NCI-H2107 treated with DMSO at 0.1 percent for 48 hours (cell line): ENCODE data around the gene IL20RA.
"Not testable (repeated sequence)": the region's sequence is repeated elsewhere in the genome, so short reads cannot be mapped to it uniquely, and the experiment has no call there.

ENCODE experiments used
- DNase-seq: peaks from one replicate; lab custom pipeline; 2025; ENCODE audit not compliant: unreplicated experiment; lab: John Stamatoyannopoulos, UW

IL20RA gene

DNA sequence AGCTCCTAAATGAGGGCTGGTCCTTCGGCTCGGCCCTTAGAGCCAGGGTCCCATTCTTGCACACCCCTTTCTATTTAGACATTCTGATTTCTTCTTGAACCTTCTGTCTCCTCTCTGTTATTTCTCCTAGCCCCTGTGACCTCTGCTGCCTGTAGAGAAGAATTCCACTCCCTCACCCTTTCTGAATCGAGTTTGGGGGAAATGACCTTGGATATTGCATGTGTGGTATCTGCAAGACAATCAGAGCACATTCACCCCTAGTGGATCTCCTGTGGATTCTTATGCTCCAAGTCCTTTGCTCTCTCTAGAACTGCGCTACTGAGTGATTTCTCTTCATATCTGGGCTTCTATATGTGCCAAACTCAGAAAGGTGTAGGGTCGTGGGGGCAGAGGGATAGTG, 67.7 kb downstream of the IL20RA start:
- no peak for DNase-seq

DNA sequence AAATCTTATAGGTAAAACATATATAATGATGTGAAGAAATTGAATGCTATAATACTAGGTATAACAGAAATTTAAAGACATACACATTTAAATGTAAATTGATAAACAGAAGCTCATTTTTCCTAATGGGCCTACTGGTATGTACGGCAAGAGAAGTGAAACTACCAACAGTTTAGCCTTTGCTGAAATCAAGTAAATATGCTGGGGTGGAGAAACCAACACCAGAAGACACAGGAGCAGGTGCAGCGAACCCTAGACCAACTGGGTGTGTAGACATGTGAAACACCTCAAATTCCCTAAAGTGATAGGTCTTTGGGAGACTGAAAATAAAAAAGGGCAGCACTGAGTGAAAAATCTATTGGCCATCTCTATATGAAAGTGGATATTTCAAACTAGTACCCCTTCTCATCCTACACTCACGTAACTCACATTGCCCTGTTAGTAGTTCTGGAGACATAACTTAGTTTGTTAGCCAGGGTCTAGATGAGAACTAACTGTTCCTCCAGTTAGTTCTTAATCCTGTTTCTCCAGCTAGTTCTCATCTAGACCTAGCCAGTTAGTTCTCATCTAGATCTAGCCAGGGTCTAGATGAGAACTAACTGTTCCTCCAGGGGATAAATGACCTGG, 69.6 kb downstream of the IL20RA start:
- no peak for DNase-seq

DNA sequence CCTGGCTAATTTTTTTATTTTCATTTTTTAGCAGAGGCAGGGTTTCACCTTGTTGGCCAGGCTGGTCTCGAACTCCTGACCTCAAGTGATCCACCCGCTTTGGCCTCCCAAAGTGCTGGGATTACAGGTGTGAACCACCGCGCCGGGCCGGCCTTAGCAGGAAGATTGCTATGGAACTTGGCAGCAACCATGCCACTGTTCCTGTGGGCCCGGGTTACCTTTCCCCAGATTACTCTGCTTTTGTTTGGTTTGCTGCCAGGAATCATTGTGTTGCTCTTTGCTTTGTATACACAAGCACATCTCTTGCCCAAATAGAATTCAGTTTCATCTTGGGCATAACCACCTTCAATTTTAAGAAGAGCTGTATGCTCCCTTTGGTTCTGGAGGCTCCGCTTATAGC, 71.0 kb downstream of the IL20RA start:
- not testable (repeated sequence) for DNase-seq

DNA sequence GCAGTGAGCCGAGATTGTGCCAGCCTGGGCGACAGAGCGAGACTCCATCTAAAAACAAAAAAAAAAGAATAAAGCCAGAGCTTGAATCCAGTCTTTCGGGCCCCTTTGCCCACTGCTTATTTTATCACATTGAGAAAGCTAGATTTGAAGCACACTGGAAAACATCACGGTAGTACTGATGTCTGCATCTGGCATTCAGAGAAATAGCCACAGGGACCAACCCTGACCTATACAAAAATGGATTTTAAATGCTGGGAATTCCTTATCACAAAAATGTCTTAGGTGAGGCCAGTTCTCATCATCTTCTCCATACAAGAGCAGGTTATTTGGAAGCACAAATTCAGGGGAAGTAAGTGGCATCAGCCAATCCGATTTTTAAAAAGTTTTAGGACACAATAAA, 73.2 kb downstream of the IL20RA start:
- no peak for DNase-seq

DNA sequence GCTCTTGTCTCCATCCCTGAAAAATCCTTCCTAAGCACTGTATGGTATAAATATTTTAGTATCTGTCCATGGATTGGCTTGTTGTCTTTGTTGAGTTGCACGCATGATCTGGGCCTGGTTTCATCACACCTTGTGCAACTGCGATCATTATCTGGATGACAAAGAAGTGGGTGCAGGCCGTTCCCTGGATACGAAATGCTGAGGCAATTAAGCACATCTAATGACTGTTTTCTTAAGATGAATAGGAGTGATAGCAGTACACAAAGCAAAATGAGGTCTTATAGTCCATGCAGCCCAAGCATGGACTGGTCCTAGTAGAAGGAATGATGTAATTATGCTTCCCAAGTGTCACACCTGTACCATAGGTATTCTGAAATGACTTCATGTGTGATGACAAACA, 74.8 kb downstream of the IL20RA start:
- DNase-seq: no peak

- no peak for DNase-seq
These were observed 75.3 kb downstream of the IL20RA start for GRCh38 chr6:136969433-136969832.

DNA sequence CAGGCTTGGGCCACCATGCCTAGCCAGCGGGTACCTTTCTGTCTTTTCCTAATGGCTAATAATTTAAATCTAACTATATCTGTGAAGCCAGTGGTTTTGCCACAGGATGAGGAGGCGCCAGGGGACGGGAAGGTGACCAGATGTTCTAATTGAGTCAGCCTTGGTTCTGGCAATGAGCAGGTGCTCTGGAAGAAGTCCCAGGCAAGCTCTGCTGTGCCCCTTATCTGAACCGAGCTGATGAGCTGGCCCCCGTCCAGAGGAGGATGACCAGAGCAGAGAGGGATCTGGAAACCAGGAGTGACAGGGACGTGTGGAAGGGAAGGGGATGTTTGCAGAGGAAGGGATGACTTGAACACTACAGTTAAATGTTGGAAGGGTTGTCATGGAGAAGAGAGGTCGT, 75.9 kb downstream of the IL20RA start:
- no peak for DNase-seq

- peak; percentile 43 for DNase-seq
These were observed 76.7 kb downstream of the IL20RA start for GRCh38 chr6:136967876-136968752.

DNA sequence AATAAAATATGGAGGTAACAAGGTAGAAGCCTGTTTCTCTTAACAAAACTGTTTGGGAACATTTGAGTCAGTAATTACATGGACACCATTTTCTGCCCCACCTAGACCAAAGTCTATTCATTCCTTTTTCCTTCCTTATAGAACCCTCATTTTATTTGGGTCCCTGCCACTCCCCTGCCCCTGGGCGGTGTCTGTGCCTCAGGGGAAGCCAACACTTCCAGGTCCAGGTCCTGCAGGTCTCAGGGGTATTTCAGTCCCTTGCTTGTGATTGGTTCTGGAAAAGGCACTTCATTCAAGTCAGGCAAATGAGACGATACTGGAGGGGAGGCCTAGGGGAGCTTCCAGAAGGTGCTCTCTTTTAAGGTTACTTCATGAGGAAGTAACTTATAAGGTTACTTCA, 80.4 kb downstream of the IL20RA start:
- no peak for DNase-seq

DNA sequence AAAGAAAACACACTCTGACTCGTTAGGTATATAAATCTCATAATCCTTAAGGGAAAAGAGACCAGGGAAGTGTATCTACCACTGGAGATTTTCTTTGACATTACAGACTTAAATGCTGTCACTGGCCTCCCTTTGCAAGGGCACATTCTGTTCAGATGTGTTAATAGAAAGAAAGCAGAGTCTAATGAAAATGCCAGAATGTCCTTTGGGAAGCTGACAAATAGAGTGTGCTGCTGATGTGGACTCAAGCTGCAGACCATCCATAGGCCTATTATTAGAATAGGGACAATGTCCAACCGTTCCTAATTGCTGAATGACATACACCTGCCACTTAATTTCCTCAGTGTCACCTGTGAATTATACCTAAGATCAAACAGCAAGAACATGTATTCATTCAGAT, 81.5 kb downstream of the IL20RA start:
- no peak for DNase-seq

DNA sequence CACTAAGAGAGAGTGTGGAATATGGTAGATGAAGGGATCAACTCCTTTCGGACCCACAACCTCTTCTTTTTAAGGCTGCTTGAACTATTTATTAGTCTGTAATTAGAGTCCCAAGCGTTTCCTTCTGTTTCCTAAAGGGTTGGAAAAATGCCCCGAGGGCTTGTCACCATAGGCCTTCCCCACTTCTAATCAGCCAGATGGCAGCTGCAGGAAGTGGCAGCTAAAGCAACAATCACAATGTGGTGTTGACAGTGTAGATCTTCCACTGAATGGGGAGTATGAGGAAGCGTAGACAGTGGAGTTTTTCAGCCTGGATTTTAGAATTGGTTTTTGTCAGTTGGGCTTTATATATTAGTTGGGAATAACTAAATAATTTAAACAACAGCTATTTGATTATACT, 82.1 kb downstream of the IL20RA start:
- DNase-seq: peak; percentile 55

GRCh38 chr6:136961848-136962247, 82.9 kb downstream of the IL20RA start:
- DNase-seq: no peak

GRCh38 chr6:136960781-136961180, 84.0 kb downstream of the IL20RA start:
- no peak for DNase-seq

- DNase-seq: not testable (repeated sequence)
These were observed 84.8 kb downstream of the IL20RA start for GRCh38 chr6:136959935-136960334.

DNA sequence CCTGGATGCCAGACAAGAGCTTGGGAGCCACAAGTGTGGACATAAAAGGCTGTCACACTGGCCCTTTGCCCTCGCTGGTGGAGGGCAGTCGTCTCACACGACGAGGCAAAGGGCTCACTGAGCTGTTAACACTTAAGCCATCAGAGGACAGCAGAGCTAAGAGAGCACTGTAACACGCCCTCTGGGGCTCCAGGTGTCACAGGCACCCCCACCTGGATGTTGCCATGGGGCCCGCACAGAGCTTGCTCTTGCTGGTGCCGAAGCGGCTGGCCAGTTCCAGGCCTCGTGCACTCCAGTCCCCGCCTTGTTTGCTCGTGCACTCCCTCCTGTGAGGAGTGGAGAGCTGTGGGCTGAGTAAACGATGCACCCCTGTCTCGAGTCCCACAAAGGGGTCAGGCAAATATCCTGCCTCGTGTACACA, 85.3 kb downstream of the IL20RA start:
- no peak for DNase-seq

GRCh38 chr6:136958168-136958567, 86.6 kb downstream of the IL20RA start:
- no peak for DNase-seq

DNA sequence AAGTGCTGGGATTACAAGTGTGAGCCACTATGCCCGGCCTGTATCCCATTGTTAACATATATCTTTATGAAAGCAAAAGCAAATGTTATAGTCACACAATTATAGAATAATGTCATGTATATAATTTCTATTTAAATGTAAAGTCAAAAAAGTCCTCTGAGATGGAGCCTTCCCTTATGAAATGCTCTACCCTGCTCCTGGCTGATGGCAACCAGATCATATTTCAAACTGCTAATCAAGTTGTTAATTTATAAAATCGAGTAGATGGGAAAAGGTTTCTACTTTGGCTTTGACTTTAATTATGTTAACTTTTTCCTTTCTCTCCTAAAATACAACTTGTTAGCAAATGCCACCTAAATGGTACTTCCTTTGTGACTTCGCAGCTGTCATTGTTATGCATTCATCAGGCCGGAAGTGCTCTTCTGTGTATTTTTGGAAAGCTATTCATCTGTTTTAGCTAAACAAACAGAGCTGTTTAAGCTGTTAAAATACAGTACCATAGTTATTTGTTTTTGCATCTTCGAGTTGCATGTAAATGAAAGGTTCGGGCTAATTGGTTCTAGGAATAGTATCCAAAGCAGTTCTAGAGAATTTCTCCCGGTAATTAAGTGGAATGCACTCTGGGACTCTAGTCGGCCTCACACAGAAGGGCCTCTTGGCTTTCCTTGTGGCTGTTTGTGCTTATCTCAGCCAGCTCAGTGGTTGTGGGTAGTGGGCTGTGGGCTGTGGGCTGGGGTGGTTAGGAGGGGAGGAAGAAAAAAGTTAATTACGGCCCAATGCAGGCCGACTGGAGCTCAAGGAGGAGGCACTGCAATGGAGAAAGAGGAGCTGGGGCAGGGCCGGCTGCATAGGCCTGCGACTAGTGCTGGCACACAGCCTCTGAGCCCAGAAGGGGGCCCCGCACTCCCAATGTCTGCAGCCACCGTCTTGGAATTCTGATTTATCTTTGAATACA, 87.9 kb downstream of the IL20RA start:
- peak; percentile 53 for DNase-seq

DNA sequence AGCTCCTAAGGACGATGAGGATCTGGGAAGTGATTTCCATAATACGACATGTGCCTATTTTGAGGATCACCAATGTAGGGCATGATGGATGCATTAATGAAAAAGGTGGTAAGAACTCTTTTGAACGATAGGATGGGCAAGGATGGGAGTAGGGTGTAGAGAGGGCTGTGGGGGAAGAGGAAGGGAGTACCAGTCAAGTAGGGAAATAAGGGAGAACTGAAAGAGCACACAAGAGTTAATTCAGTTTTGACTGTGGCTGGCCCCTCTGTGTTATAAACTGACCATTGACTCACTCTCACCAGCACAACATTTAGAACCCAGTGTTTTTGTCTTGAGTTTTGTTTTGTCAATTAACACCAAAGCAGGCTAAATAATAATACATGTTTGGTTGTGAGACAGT, 89.6 kb downstream of the IL20RA start:
- DNase-seq: no peak

DNA sequence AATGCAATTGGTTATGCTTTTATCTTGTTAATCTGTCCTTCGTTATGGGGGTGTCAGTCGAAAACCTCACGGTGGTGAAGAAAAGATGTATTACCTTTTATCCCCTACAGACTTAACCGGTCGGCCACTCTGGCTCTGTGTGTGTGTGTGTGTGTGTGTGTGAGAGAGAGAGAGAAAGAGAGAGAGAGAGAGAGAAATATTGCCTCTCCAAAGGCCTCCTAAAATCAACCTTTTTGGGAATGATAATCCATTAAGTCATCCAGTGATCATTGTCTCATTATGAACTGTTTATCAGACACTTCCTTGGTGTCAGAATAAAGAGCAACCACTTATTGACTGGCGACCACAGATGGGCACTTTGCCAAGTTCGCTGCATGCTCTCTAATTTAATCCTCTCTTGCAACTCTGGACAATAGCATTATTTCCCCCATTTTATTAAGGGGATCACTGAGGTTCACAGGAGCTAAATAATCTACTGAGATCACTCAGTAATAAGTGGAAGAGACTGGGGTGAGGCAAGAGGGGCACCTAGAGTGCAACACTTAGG, 92.0 kb downstream of the IL20RA start:
- peak; percentile 13 for DNase-seq

DNA sequence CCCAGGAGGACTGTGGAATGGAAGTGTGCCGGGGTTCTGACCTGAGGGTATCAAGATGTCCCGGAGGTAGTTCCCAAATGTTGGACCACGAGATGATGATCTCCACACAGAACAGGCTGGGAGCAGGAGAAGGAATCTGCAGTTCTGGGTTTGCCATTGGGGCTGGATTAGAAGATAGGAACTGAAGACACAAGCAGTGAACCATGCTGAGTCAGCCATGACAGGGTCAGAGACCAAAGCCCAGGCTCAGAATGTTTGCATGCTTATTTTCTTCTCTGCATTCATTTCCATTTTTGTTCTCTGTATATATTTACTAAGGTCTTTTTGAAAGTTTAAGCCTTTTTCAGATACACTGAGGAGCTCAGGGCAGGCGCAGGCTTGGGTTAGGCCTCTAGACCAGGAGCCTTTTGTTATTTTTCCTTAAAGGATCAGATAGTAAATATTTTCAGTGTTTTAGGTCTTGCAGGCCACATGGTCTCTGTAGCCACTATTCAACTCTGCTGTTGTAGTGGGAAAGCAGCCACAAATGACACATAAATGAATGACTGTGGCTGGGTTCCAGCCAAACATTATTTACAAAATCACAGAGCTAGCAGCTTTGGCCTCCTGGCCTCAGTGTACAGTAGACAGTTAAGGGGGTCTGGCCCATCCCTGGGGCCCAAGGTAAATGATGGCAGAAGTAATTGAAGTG, 94.2 kb downstream of the IL20RA start:
- DNase-seq: no peak
